NCI-H345 (cell line): ENCODE measurements around the gene FUT1.
"Not testable (repeated sequence)": the region's sequence is repeated elsewhere in the genome, so short reads cannot be mapped to it uniquely, and the experiment has no call there.

ENCODE experiments used
- DNase-seq: peaks from one replicate; lab custom pipeline; 2025; lab: John Stamatoyannopoulos, UW

Gene FUT1

DNA sequence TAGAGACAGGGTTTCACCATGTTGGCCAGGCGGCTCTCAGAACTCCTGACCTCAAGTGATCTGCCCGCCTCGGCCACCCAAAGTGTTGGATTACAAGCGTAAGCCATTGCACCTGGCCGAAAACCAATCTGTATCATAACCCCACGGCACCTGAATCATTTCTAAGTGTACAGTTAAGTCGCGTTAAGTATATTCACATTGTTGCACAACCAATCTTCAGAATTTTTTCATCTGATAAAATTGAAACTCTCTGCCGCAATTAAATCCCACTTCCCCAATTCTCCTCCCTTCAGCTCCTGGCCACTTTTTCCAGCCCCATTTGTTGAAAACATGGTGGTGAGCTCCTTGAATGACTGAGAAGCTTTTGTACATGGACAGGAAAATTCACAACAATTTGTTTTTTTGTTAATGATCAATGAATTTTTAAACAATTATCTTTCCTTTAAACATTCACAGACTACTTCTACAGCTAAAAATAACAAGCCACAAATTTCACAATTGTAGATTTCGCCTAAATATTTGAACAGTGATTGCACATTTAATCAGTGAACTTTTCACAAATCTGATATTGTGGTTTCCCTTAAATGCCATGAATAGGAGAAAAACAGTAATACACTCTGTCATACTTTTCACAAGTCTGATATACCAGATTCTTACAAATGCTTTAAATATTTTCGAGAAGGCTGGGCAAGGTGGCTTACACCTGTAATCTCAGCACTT is 16.7 kb upstream of the FUT1 start:
- no peak for DNase-seq

DNA sequence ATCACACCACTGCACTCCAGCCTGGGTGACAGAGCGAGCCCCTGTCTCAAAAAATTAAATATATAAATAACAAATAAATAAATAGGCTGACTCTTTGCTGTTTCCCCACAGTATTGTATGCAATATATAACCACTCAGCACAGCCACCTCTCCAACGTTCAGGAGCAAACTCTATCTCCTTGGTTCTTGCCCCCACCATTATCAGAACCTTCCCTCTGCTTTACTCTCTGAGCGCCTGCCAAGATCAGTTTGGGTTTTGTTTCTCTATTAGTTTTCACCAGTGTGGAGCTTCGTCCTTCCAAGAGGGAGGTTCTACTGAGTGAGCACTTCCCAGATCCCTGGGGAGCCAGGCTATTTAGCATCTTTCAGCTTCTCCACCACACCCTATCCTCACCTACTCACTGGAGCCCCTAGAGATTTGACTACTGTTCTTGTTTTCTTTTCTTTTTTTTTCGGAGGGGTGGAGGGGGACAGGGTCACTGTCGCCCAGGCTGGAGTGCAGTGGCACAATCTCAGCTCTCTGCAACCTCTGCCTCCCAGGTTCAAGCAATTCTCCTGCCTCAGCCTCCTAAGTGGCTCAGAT is 15.8 kb upstream of the FUT1 start:
- DNase-seq, result not testable (repeated sequence)

DNA sequence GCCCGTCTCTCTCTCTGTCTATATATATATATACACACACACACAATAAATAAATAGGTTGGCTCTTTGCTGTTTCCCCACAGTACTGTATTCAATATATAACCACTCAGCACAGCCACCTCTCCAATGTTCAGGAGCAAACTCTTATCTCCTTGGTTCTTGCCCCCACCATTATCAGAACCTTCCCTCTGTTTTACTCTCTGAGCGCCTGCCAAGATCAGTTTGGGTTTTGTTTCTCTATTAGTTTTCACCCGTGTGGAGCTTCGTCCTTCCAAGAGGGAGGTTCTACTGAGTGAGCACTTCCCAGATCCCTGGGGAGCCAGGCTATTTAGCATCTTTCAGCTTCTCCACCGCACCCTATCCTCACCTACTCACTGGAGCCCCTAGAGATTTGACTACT is 13.4 kb upstream of the FUT1 start:
- DNase-seq, result not testable (repeated sequence)

DNA sequence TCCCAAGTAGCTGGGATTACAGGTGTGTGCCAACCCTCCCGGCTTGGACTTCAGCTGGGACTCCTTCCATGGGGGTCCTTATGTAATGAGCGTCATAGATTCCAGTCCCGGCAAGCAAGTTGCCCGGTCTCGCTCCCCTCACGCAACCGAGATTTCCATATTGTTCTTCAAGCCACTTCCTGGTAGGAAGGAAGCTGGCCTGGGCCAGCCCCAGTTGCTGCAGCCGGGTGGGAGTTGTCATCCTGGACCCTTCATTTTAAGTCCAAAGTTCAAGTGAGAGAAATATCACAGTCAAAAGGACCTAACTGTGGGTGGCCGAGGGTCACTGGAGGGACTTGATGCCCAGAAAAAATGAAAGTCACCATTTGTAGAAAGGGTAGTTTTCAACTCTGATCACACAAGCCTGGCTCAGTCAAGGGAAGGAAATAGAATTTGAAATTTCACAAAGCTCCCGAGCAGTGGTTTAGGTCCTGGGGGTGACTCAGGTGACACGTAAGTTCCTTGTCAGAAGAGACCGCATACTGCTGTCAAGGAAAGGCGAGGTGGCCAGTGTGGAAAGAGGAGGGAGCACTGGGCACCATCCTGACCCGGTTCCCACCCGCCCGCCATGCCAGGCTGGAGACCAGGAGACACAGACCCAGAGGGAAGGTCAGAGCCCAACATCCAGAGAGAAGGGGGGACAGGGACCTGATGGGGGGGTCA is 8.2 kb upstream of the FUT1 start:
- DNase-seq, result no peak

DNA sequence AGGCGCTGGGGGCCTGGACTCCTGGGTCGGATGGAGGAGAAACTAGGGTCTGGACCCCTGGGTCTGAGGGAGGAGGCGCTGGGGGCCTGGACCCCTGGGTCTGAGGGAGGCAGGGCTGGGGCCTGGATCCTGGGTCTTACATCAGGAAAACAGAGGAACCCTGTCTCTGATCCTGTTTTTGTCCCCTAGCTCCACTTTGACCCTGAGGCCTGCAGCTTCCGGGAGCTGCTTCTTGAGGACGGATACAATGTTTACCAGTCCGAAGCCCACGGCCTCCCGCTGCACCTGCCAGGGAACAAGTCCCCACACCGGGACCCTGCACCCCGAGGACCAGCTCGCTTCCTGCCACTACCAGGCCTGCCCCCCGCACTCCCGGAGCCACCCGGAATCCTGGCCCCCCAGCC is 5.3 kb upstream of the FUT1 start:
- DNase-seq, result no peak

DNA sequence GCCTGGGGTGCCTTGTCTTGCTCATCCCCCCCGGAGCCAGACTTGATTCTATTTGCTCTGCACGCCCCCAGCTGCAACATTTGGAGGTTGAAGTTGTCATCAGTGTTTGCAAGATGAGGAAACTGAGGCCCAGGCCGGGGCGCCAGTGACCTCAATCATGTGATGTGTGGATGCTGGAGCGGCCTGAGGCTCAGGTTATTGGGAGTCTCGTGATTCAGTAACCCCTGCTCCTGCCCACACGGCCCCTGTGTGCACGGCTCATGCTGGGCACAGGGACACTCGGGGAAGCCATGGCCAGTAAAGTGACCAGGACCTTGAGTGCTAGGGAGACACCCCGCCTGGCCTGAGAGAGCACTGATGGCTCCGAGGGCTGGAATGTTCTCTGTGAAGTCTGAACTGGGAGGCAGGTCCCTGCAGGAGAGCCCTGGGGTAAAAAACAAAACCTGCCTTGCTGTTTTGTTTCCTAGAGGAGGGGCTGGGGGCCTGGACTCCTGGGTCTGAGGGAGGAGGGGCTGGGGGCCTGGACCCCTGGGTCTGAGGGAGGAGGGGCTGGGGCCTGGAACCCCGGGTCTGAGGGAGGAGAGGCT is 4.7 kb upstream of the FUT1 start:
- DNase-seq, result no peak

DNA sequence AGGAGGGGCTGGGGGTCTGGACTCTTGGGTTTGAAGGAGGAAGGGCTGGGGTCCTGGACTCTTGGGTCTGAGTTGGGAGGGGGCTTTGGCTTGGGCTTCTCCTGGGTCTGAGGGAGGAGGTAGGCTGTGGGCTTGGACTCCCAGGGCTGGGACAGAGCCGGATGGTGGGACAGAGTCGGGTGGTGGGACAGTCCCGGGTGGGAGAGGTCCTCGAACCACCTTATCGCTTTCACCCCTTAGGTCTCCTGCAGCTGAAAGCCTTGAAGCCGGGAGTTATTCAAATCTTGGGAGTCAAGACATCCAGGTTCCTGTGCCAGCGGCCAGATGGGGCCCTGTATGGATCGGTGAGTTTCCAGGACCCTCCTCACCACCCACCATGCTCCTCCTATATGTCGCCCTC is 4.2 kb upstream of the FUT1 start:
- no peak for DNase-seq

DNA sequence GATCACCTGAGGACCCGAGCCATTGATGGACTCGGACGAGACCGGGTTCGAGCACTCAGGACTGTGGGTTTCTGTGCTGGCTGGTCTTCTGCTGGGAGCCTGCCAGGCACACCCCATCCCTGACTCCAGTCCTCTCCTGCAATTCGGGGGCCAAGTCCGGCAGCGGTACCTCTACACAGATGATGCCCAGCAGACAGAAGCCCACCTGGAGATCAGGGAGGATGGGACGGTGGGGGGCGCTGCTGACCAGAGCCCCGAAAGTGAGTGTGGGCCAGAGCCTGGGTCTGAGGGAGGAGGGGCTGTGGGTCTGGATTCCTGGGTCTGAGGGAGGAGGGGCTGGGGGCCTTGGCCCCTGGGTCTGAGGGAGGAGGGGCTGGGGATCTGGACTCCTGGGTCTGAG is 3.8 kb upstream of the FUT1 start:
- DNase-seq, result no peak

DNA sequence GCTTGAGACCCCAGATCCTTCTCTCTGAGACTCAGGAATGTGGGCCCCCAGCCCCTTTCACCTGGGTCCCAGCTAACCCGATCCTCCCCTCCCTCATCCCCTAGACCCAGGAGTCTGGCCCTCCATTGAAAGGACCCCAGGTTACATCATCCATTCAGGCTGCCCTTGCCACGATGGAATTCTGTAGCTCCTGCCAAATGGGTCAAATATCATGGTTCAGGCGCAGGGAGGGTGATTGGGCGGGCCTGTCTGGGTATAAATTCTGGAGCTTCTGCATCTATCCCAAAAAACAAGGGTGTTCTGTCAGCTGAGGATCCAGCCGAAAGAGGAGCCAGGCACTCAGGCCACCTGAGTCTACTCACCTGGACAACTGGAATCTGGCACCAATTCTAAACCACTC is 3.3 kb upstream of the FUT1 start:
- no peak for DNase-seq

DNA sequence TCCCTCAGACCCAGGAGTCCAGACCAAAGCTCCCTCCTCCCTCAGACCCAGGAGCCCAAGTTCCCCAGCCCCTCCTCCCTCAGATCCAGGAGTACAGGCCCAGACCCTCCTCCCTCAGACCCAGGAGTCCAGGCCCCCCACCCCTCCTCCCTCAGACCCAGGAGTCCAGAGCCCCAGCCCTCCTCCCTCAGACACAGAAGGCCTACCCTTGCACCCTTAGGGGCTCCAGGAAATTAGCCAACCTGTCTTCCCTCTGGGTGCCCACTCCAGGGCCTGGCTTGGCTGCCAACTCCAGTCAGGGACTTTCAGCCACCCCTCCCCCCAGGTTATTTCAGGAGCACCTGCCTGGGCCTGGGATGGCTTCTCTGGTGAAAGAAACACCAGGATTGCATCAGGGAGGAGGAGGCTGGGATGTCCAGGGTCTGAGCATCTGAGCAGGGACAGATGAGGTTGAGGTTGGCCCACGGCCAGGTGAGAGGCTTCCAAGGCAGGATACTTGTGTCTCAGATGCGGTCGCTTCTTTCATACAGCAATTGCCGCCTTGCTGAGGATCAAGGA is 2.7 kb upstream of the FUT1 start, which contains the start of gene FGF21:
Gene FGF21, plus strand, starts transcription at position 441 of the 558 bp plus-strand sequence. CDS start 713 bp downstream, outside the sequence.
- no peak for DNase-seq

DNA sequence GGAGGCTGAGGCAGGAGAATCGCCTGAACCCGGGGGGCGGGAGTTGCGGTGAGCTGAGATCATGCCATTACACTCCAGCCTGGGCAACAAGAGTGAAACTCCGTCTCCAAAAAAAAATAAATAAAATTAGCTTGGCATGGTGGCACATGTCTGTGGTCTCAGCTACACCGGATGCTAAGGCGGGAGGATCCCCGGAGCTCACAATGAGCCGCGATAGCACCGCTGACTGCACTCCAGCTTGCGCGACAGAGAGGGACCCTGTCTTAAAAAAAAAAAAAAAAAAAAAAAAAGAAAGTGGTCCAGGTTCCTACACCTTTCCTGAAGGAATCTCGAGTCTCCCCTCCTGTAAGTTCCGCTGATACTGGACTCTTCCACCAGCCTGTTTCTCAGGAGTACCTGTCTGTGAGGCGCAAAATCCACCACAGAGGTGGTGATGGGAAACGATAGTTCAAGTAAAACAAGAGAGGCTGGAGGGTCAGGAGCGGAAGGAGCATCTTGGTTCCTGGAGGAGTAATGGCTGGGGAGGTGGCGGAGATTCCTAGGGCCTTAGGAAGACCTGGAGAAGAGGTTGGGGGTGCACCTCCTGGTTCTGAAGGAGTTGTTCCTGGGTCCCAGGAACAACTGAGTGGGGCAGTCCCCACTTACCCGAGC is 471 bp downstream of the FUT1 start:
- DNase-seq, result no peak

DNA sequence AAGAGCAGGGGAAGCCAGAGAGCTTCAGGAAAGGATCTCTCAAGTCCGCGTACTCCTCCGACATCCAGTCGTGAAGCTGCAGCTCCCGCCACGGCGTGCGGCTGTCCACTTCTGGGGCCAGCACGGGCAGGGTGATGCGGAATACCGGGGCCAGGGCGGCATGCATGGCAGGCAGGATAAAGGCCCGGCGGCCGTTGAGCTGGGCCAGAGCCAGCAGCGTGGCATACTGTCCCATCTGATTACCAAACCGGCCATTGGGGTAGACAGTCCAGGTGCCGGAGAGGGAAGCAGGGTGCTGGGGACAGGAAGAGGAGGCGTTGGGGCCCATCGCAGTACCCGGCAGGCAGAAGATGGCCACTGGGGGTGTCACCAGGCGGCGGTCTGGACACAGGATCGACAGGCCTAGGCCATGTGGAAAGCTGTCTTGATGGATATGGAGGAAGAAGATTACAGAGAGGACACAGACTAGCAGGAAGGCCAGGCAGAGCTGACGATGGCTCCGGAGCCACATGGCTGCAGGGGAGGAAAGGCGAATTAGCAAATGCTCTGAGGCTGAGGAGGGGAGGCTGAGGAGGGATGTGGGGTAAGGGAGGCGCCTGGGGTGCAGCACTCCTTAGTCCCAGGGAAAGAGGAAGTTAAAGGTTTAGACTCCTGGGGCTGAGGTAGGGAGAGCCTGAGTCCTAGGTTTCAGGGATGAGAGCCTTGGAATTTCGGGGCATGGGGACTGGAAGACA is 1.5 kb downstream of the FUT1 start:
- no peak for DNase-seq

DNA sequence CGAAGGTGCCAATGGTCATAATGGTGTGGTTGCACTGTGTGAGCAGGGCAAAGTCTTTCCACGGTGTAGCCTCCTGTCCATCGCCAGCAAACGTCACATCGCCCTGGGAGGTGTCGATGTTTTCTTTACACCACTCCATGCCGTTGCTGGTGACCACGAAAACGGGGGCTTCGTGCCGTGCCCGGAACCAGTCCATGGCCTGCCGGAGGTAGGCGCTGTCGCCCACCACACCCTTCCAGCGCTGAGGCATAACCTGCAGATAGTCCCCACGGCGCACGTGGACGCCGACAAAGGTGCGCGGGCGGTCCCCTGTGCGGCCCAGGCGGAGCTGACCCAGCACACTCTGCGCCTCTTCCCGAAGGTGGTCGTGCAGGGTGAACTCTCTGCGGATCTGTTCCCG is 2.1 kb downstream of the FUT1 start:
- DNase-seq, result no peak

DNA sequence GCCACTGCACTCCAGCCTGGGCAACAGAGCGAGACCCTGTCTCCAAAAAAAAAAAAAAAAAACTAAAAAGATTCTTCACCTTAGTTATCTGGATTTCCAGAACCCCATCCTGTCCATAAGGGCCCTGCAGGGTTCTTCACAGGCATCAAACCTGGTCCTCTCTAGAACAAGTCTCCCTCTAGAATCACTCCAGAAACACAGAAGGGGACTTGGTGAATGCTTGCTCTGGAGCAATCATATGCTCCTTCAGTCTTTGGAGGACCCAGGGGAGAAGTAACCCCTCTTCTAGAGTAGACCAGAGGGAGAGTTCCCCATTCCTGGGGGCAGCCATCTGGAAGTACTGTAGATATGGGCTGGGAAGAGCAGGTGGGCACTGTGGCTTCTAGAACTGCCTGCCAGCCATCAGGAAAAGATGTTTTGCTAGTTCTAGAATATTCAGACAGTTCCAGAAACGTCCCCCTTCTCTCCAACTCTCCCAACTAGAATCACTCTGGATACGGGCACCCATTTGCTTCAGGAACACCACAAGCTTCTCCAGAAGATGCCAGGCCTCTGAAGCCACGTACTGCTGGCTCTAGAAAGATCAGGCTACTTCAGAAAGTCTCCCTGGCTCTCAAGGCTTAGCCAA is 2.8 kb downstream of the FUT1 start:
- no peak for DNase-seq

DNA sequence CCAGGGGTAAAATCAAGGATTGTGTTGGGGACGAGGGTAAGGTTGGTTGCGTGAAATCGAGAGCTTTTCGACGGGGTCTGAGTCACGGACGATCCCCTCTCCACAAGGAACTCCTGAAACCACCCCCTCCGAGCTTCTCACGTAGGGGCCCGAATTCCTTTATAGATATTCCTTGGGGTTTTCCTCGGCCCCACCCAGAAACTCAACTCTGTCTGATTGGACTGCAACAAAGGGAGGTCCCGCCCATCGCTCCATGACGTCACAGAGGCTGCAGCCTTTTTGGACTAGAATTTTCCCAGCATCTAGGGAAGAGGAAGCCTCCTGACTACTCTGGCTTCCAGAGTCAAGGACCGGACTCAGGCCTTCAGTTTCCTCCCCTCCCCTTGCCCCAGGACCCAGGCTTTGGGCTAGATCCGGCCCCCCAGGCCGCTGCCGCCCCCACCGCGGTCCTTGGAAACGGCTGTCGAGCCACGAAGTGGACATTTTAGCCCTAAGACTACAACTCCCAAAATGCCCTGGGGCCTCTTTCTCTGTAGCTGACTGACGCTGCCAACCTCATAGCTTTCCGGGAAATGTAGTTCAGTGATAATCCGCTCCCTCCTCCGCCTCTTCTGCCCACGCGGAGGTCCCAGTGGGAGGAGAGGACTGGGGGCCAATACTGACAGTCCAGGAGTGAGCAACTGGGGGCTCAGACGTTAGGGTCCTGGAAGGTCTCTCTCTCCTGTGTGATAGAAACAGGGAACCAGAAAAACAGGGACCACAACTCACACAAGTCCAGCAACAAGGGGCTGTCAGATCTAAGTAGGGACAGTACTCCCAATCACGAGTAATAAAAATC is 5.5 kb downstream of the FUT1 start, which contains the start of gene IZUMO1:
Gene IZUMO1, minus strand, starts transcription at position 172 of the 838 bp plus-strand sequence. CDS start 1,050 bp downstream, outside the sequence.
- DNase-seq, result no peak

DNA sequence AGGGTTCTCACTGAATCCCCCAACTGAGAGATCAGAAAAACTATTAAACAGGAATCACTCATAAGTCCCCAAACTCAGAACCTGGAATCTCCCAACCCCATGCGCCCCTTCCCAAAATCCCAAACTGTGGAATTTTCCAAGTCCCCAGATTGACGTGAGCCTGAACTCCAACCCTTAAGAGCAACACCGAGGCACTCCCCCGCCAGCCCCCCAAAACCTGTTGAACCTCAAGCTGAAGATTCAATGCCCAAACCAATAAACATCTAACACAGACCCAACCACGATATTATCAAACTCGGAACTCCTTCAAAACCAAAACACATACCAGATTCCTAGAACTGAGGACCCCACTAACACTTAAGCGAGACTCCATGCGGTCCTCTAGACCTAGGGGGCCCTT is 6.3 kb downstream of the FUT1 start:
- no peak for DNase-seq

DNA sequence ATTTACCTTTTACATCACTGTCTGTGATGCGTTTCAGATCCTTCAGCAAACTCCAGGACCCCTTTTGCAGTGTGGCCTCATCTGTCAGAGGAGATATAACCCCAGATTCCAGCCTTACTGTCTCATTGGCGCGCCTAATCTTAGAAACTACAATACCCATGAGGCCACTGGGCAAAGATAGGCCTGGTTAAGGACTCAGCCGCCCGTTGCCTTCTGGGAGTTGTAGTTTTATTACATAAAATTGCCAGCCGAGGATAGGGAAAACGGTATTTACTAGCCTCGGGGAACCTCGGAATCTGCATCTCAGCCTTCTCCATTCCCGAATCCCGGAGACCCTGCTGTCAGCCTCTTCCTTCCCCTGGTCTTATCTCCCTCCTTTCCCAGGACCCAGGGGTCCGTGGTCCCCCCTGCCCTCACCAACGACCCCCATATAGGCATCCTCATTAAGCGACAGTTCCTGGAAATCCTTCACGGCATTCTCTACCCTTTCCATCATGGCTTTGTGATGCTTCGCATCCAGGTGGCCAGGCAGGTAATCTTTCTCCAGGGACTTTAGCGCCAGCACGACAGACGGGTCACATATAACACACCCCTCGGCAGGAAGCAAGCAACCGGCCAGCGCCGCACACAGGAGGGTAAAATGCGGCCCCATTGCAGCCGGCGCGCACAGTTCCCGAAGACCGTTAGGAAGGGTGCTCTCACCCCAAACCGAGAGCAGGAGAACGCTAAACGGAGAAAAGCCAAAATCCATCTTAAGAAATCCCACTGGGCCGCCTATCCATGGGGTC is 7.0 kb downstream of the FUT1 start:
- DNase-seq, result peak; percentile 33

DNA sequence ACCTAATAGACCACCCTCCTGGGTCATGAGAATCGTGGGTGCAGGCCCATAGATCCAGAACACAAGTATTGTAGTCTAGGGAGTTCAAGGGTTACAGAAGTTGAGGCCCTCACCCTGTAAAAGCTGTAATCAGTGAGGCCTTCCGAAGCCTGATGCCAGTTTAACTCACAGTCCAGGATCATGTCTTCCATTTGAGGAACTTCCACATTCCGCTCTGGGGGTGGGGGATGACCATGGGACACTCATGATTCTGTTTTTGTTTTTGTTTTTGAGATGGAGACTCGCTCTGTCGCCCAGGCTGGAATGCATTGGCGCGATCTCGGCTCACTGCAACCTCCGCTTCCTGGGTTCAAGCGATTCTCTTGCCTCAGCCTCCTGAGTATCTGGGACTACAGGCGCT is 10.3 kb downstream of the FUT1 start:
- no peak for DNase-seq
